SK-N-MC (cell line): ENCODE data around the gene CTAGE1.

Source experiments
- DNase-seq: peaks from one replicate; pipeline ENCODE4 v3.0.0-alpha.2; 2011; ENCODE audit warnings: low read depth, low spot score
- H3K27ac ChIP-seq: fragments of 200-600 bp; sonication (generic); 2 replicates; pipeline ENCODE4 v1.5.1; 2016; ENCODE audit warnings: mixed run types
- H3K36me3 ChIP-seq: fragments of 200-600 bp; sonication (generic); 2 replicates; pipeline ENCODE4 v1.6.1; 2017; ENCODE audit warnings: antibody characterized with exemption, low read length, mixed read lengths; ENCODE audit not compliant: insufficient read depth
- H3K4me3 ChIP-seq: fragments of 200-600 bp; sonication (generic); 2 replicates; pipeline ENCODE4 v1.5.1; 2016
- H3K9ac ChIP-seq: fragments of 200-600 bp; sonication (generic); 2 replicates; pipeline ENCODE4 v1.8.0; 2017; ENCODE audit warnings: mixed run types, mixed read lengths; ENCODE audit not compliant: insufficient read length
- H3K9me3 ChIP-seq: fragments of 200-600 bp; sonication (generic); 2 replicates; pipeline ENCODE4 v1.6.1; 2017; ENCODE audit warnings: low read depth, mild to moderate bottlenecking, antibody characterized with exemption, low read length, moderate library complexity, mixed read lengths
- EZH2 ChIP-seq: fragments of 200-600 bp; sonication (generic); IDR thresholded peaks from one replicate; pipeline ENCODE4 v1.6.1; 2017; ENCODE audit warnings: antibody characterized with exemption
- FOXP2 ChIP-seq: optimal IDR thresholded peaks from 2 replicates; pipeline ENCODE3; 2011; ENCODE audit warnings: mild to moderate bottlenecking, moderate library complexity; ENCODE audit not compliant: insufficient read depth; ENCODE audit errors: extremely low read length, control extremely low read depth
- POLR2AphosphoS5 ChIP-seq: IDR thresholded peaks from 2 replicates; pipeline ENCODE4 v1.6.1; 2012; ENCODE audit warnings: mild to moderate bottlenecking, low read depth, low read length, borderline replicate concordance

CTAGE1 gene

DNA sequence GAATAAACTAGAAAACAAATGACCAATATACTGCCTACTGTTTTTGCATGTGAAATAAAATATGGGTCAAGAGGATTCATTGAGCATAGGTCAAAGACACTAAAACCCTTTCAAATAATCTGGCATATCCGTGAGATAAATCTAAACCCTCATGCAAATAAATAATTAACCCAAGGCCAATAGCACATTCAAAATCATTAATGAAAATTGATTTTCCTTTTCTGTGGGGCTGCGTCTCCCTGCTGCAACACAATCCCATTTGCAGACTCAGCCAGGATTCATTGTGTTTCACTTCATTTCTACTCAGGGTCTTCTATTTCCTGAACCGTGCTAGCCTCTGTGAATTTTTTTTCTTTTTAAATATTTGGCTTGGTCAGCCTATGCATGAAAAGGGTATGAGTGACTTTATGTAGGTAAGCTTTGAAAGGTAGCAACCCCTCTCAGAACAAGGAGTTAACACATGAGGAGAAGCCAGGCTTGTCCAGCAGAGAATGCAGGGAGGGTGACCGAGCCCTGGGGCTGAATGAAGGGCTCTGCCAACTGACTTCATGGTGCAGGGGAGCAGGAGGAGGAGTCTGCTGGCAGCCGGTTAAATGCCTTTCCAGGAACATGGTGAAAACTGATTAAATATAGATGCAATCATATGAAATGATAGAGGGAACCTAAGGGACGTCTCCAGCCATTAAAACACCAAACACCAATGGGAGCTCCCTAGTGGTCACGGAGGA, 10.3 kb upstream of the CTAGE1 start:
- no peak overlapping the region for H3K27ac ChIP-seq
- TF ChIP-seq FOXP2: no peak

DNA sequence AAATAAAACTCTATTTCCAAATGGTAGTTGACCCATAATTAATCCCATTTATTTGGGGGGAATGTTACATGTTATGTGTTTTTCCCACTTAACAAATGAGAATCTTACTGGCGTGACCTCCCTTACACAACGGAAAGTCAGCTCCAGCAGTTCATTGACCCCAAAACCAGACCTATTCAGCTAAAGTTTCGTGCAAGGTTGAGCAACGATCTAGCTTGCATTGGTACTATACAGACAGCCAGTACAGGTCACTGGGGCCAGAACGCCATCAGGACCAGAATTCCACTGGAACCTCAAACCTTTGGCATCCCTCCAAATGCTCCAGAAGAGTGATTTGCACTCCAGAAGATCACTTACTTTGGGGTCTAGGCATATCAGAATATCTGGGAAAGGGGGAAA, 6.8 kb upstream of the CTAGE1 start:
- no peak for DNase-seq
- H3K9me3 ChIP-seq: no peaks in the 10 kb centered on the region
- TF ChIP-seq POLR2AphosphoS5 (no peak), EZH2 (no peak), FOXP2 (no peak)
- no peak overlapping the region for H3K9ac ChIP-seq
- no peaks in the 10 kb centered on the region for H3K36me3 ChIP-seq
- no peak overlapping the region for H3K4me3 ChIP-seq
- H3K27ac ChIP-seq: no peak overlapping the region

More for the DNA sequence above, 10.3 kb upstream of the CTAGE1 start:
- no peak for DNase-seq
- Histone ChIP-seq H3K36me3 (no peaks in the 10 kb centered on the region), H3K9me3 (no peaks in the 10 kb centered on the region), H3K9ac (no peak overlapping the region), H3K4me3 (no peak overlapping the region)

DNA sequence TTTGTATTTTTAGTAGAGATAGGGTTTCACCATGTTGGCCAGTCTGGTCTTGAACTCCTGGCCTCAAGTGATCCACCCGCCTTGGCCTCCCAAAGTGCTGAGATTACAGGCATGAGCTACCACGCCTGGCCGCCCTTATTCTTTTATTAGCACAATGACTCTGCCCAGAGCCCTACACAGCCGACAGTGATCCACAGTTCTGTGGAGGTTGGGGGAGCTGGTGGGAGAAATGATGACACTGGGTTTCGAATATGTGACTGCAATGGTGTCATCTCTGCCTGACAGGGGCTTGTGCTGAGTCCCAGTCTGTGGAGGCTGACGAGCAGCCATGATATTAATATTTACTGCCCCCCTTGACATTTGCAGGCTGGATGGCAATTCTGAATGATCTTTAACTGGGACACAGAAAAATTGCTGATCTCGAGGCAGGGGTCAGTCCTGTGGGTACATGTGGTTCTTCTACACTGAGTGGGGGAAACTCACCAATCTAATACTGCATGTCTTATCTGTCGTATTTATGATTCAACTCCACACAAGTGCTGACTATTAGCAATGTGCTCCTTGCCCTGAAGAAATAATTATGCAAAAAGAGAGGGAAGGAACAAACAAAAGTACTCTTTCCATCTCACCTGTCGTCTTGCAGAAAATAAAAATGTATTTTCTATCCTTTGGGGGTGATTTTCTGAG, 6.3 kb upstream of the CTAGE1 start:
- no peak overlapping the region for H3K9ac ChIP-seq

DNA sequence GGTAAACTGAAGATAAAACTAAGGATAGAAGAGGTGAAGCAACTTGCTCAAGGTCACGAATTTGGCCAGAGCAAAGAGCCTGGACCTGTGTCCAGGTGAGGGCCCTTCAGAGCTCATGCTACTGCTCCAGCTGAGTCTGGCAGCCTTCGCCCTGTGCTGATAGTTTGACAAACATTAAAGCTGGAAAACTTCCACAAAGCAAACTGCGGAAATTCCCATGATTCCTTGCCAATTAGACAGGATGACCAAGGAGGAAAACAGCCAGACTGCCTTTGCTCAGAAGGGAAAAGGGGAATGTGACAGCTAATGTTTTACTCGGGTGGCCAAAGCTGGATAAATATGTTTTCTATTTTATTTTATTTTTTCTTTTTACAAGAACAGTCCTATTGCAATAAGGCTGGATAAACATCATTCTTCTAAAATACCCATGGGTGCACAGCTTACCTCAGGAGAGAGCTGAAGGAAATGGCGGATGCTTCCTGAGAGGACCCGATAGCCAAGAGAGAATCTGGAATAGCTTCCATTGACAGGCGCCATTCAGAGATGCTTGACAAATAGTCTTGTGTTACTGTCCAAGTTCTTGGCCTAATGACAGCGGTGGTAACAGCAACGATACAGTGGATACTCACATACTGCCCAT, 5.3 kb upstream of the CTAGE1 start:
- Histone ChIP-seq H3K9me3 (no peaks in the 10 kb centered on the region), H3K27ac (no peak overlapping the region), H3K9ac (no peak overlapping the region), H3K36me3 (no peaks in the 10 kb centered on the region), H3K4me3 (no peak overlapping the region)
- TF ChIP-seq FOXP2: no peak
- TF ChIP-seq EZH2: no peak
- TF ChIP-seq POLR2AphosphoS5: no peak
- no peak for DNase-seq

More for the DNA sequence above, 6.3 kb upstream of the CTAGE1 start:
- no peaks in the 10 kb centered on the region for H3K36me3 ChIP-seq
- H3K4me3 ChIP-seq: no peak overlapping the region
- no peak overlapping the region for H3K27ac ChIP-seq
- no peak for TF ChIP-seq EZH2
- TF ChIP-seq POLR2AphosphoS5: no peak
- TF ChIP-seq FOXP2: no peak
- no peaks in the 10 kb centered on the region for H3K9me3 ChIP-seq
- DNase-seq: no peak

DNA sequence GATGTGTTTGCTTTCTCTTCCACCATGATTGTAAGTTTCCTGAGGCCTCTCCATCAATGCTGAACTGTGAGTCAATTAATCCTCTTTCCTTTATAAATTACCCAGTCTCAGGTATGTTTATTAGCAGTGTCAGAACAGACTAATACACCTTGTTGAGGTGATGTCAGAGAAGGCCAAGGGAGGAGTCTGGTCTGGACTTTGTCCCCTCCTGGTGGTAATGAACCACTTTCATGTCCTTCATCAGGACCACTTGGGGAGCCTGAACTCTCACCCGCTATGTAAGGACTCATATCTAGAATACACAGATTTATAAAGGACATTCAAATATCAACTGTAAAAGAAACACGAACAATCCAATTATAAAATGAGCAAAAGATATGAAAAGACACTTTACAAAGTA, 2.9 kb upstream of the CTAGE1 start:
- TF ChIP-seq POLR2AphosphoS5 (no peak), FOXP2 (no peak), EZH2 (no peak)
- Histone ChIP-seq H3K36me3 (no peaks in the 10 kb centered on the region), H3K9ac (no peak overlapping the region), H3K4me3 (no peak overlapping the region), H3K9me3 (no peaks in the 10 kb centered on the region), H3K27ac (no peak overlapping the region)
- DNase-seq: no peak

DNA sequence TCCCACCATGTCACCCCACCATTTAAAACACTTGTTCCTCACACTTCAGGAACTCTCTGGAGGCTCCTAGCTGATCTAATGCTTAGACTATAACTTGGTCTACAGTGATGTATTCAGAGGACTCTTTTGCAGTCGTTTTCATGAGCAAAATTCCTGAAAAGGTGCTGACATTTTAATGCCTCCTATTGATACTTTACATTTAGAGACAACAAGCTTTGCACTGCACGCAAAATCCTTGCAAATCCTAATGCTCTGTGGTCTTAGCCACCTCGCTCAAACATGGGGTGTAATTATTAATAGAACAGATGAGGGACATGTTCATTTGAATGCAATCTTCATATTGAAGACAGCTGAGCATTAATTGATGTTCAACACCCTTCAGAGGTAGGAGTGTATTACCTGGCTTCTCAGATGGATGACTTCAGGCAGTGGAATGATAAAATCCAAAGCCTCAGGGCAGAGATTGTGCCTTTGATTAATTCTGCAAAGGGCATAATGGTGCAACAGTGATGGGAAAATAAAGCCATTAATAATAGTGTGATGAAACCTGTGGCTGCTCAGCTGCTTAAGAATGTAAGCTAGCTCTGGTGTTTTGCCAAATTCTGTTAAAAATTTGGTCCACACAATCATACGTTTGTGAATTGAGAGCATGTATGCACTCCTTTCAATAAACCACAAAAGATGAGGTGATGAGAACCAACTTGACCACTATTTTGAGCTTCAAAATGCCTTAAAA, 5.4 kb downstream of the CTAGE1 start:
- H3K36me3 ChIP-seq: no peaks in the 10 kb centered on the region
- no peak overlapping the region for H3K9ac ChIP-seq
- DNase-seq: no peak
- H3K9me3 ChIP-seq: no peaks in the 10 kb centered on the region
- no peak overlapping the region for H3K27ac ChIP-seq
- no peak overlapping the region for H3K4me3 ChIP-seq
- TF ChIP-seq FOXP2 (no peak), EZH2 (no peak), POLR2AphosphoS5 (no peak)

DNA sequence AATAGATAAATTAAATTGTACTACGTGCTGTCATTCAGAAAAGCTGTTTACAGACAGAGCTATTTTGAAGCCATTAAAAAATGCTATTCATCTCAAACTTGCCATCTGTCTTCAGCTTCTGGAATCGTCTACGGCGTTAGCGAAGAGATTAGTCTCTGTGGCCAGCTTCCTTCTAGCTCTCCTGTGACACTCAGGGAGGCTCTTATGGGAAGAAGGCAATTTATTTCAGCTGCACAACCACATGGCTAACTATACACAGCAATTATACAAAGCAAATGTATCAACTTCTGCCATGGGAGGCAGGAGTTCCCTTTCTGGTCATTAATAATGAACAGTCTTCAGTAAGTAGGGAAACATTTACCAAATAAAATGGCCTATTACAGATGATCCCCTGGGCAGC, 6.3 kb downstream of the CTAGE1 start:
- DNase-seq: no peak
- H3K36me3 ChIP-seq: no peaks in the 10 kb centered on the region
- H3K9me3 ChIP-seq: no peaks in the 10 kb centered on the region
- H3K4me3 ChIP-seq: no peak overlapping the region
- TF ChIP-seq EZH2 (no peak), POLR2AphosphoS5 (no peak), FOXP2 (no peak)
- H3K9ac ChIP-seq: no peak overlapping the region
- no peak overlapping the region for H3K27ac ChIP-seq

DNA sequence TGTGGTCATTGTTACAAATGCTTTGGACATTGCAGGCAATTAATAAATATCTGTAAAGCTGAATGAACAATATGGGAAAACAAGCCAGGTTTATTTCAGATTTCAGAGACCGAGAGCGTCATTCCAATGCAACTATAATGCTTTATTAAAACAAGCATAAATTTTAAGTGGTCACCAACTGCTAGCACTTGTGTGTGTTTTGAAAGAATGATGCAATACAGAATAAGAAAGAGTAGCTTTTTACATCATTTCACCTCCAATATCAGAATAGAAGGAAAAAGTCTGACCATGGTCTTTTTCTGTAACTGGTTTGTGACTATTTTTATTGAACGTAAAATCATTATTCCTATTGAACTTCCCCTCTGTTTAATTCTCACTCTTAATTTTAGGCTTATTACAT, 7.6 kb downstream of the CTAGE1 start:
- Histone ChIP-seq H3K9ac (no peak overlapping the region), H3K4me3 (no peak overlapping the region)

More for the DNA sequence above, 7.6 kb downstream of the CTAGE1 start:
- Histone ChIP-seq H3K27ac (no peak overlapping the region), H3K36me3 (no peaks in the 10 kb centered on the region), H3K9me3 (no peaks in the 10 kb centered on the region)
- TF ChIP-seq POLR2AphosphoS5: no peak
- no peak for TF ChIP-seq EZH2
- no peak for TF ChIP-seq FOXP2
- DNase-seq: no peak
